NCI-H2029 (cell line): ENCODE data around the gene APBA2.
"Not testable (repeated sequence)": the region's sequence is repeated elsewhere in the genome, so short reads cannot be mapped to it uniquely, and the experiment has no call there.

Experiments
- DNase-seq: peaks from one replicate; lab custom pipeline; 2025; lab: John Stamatoyannopoulos, UW

APBA2 gene

DNA sequence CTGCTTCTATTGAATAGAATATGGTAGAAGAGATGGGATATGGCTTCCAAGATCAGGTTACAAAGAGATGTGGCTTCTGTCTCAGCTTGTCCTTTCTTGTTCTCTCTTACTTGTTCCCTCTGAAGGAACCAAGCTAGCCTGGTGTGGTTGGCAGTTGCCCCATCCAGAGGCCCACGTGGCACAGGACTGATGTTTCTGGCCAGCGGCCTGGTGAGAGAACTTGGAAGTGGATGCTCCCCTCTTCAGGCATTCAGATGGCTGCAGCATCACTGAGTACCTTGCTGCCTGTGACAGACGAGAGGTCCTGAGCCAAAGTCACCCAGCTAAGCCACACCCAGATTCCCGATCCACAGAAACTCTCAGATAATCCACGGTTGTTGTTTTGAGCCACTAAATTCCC is 200.2 kb downstream of the APBA2 start:
- DNase-seq, result no peak

DNA sequence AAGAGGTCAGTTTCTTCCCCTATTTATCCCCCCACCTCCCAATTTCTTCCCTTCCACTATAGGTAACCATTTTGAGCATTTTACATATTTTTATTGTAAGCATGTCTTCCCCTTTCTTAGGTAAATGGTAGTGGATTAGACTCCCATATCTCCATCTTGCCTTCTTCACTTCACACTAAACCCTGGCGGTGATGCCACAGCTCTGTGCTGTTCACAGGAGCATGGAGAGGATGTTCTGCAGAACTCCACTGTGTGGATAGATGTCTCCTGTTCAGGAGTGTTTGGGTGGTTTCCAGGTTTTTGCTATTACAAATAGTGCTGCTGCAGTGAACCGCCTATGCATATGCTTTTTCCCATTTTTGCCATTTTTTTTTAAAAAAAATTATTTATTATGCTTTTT is 201.1 kb downstream of the APBA2 start:
- no peak for DNase-seq

DNA sequence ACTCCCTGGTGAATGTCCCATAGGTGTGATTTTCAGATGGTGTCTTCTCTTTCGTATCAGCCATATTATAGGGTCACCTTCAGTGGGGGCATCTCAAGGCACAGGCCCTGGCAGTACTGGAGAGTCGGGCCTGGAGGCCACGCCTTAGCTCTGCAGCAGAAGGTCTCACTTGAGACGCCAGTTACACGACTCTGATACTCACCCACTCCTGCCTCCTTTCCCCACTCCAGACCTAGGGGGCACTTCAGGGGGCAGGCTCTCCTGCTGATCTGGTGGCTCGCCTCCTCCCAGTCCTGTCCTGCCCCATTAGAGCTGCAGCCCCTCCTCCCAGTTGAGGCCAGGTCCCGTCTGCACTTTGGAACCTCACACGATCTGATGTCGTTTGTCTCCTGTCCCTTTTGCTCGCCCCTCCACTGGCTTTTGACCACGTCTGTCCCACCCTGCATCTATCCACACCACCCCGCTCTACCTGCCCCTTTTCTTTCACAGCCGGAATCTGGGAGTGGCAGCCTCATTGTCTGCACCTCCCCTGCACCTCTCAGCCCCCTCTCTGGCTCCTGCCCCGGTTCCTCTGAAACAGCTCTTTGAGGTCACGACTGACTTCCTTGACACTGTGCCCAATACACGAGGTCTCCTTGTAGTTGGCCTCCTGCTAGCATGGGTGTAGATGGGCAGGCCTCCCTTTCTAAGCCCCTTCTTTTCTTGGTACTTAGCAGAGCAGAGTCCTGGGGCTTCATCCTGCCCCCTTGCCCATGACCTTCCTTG is 201.9 kb downstream of the APBA2 start:
- no peak for DNase-seq

DNA sequence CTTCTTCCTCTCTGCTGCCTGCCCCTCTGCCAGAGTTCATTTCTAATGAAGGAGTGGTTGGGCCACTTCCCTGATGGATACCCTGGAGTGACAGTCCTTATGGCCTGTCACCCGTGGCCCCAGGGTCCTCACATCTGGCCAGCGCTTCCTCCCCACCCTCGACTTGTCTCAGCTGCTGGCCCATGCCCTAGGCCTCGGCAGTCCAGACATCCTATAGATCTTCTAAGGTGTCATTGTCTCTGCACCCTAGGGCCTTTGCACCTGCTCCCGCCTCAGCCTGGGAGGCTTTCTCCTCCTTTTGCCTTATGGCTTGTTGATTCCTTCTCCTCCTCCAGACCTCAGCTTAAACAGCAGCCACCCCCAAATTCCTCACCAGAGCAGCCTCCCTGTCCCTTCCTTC is 202.9 kb downstream of the APBA2 start:
- no peak for DNase-seq

DNA sequence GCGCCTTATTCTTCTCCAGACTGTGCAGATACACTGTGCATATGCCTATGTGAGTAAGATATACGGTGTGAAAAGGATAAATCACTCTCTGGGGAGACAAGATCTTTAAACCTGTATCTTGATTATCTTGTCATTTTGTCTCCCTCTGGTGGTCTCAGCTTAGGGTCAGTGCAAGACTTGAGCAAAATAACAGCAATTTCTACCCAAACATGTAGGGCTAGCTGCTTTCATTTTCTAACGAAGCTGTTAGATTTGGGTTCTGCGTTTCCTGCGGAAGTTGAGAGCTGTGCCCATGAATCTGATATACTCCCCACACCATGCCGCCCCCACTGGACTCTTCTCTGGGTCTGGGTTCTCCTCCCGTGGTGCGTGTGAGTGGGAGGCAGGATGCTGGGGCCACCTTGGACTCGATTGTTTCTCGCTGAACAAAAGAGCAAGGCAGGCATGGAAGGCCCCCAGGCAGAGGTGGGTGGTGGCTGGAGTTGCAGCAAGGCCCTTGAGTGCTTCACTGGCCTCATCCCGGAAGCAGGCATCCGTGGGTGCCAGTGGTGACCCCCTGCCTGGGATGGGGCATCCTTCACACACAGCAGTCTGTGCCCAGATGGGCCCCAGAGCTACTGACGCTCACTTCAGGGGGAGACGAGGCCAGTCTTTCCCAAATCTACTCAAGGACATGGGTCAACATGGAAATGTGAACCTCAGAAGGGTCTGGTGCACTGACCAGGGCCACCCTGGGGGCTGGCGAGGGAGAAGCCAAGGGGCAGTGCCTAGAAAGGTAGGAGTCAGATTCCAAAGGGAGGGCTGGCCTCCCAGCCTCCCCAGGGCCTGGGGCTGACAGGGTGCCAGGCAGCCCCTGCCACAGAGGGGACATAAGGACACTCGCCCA is 204.2 kb downstream of the APBA2 start:
- no peak for DNase-seq

DNA sequence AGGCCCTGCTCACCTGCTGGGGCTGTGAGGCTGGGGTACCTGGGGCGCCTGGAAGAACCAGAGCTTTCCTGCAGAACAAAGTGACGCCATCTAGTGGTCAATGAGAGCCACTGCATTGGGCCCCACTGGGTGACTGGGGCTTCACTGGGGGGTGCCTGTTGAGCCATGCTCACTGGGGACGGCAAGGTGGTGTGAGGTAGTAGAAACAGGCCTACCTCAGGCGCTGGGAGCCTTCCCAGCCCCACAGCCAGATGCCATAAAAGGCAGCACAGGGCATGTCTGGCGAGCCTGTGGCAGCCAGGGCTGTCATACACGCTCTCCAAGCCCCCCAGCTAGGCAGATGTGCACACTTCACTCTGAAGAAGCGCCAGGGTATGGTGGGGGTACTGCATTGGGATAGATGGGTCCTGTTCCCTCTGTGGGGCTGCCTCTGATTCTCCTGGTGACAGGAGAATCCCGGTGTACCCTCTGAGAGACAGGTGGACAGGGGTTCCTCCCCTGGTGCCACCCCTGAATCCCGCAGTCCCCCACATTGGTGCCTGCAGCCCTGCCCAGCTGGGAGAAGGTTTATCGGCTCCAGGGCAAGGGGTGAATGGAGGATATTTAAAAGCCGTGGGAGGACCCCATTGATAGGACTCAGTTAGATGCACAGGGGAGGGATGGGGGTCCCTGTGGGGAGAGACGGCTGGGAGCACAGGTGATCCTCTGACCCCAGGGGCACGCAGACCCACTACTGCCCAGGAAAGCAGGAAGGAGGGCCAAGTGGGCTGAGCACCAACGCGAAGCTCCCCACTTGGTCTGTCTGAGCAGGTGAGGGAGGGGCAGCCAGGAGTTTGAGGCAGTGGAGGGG is 205.1 kb downstream of the APBA2 start:
- no peak for DNase-seq

DNA sequence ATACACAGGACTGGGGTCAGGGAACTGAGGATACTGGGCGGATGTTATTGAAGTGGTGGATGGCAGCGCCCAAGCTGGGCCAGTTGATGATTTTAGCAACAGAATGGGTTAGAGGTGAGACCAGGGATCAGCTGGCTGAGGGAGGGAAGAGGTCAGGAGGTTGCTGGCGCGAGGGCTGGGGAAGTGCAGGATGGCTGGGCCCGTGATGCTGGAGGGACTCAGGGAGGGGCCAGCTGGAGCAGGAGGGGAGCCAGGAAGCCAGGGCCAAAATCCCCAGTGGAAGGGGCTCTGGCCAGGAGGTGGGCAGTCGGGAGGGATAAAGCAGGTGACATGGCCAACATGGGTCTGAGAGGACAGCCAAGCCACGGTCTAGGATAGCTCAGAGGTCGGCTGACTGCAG is 205.9 kb downstream of the APBA2 start:
- DNase-seq, result no peak

DNA sequence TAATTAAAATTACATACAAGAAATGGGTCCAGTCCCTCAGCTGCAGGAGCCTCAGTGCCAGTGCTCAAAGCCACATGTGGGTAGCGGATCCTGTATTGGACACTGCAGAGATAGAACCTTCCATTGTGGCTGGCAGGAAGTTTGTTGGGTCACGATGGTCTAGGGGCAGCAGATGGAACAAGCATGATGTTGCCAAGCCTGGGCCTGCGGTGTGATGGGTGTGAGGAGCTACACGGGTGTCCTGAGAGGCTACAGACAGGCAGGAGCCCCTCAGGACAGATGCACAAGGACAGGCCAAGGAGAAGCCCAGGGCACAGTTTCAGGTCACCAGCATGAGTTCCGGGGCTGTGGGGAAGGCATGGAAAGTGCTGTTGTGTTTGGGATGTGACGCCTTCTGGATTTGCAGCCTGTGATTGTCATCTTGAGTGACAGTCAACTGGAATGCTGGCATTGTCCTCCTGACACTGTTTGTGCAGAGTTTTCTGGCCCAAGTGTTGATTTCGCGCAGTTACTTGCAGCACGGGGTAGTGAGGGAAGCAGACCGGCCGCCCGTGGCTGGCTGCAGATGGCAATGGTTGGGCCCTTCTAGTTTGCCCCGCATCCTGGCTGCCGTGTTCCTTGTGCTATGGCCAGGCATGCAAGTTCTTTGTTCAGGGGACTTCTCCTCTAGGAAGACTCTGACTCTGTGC is 206.7 kb downstream of the APBA2 start:
- no peak for DNase-seq

DNA sequence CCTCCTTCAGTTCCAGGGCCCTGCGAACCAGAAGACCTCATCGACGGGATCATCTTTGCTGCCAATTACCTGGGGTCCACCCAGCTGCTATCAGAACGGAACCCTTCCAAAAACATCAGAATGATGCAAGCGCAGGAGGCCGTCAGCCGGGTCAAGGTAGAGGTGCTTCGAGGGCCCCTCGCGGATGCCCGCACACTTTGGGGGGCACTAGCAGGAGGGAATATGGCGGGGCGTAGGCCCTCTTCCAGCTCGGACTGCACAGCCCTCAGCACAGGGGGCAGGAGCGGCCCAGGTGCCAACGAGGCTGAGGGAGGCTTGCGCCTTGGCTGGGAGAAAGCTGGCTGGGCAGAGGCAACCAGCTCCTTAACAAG is 207.3 kb downstream of the APBA2 start:
- no peak for DNase-seq

DNA sequence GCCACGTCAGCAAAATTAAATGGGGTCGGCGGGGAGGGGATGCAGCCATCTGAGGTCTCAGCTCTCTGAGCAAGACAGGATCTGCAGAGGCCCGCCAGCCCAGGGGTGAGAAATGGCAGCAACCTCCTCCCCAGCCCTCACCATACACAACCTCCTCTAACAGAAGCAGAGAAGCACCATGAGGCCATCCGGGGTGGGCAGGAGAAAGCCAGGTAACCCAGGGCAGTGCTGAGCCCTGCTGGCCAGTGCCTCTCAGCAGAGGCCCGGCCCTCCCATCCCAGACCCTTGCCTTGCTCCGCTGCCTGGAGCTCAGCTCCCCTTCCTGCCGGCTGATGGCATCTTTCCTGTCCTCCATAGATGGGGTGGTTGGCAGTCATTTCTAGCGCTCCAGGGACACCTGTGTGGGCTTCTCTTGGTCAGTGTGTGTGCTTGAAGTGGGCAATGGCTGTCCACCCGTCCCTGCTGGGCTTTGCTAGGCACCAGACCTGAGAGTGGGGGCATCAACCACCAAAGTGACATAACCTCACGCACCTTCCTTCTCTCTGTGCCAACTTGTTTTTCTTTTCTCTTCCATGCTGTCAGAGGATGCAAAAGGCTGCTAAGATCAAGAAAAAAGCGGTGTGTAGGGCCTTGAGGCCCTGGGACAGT is 208.0 kb downstream of the APBA2 start:
- no peak for DNase-seq

DNA sequence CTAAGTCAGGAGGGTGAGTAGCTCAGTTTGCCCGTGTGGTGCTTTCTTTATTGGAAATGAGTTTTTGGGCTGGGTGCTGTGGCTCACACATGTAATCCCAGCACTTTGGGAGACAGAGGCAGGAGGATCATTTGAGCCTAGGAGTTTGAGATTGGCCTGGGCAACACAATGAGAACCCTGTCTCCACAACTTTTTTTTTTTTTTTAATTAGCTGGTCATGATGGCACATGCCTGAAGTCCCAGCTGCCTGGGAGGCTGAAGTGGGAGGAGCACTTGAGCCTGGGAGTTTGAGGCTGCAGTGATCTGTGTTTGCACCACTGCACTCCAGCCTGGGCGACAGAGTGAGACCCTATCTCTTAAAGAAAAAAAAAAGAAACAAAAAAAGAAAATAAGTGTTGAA is 208.9 kb downstream of the APBA2 start:
- no peak for DNase-seq

DNA sequence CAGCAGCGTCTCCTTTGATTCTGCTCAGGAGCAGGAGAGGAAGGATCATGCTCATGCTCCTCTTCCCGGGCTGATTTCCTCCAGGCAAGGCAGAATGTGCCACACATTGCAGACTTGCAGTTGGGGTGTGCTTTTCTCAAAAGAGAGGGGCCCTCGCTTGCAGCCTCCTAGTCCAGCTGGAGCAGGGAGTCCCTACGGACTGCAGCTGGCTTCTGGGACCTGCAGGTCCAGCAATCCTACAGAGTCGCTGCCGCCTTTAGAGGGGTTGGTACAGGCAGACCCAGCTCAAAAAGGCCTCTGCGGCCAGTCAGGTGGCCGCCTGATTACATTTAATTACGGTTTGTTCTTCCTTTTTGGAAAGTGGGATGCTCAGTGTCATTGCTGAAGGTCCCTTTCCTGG is 210.0 kb downstream of the APBA2 start:
- no peak for DNase-seq

DNA sequence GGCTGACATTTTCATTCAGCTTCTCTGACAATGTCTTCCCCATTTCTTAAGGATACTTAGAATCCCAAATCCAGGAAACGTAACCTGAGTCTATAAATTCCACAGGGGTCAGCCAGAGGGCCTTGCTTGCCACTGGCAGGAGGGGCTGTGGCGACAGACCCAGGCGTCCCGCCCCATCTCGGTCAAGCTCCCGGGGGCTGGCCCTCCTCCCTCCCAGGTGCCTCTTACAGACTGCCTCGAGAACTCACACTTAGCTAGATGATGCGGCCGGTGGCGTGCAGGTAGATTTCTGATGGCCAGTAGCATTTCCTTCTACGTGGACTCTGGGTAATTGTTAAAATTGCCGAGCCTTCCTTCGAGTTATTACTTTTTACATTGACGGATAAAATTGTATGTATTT is 211.4 kb downstream of the APBA2 start:
- DNase-seq, result no peak

DNA sequence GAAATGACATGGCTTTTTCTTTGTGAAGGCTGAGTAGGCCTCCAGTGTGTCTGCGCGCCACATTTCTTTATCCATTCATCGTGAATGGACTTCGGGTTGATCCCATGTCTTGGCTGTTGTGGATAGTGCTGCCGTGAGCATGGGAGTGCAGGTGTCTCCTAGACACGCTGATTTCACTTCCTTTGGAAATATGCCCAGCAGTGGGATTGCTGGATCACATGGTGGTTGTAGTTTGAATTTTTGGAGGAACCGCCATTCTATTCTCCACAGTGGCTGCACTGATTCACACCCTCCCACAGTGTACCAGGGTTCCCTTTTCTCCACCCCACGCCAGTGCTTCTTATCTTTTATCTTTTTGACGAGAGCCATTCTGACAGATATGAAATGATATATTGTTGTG is 212.2 kb downstream of the APBA2 start:
- no peak for DNase-seq

DNA sequence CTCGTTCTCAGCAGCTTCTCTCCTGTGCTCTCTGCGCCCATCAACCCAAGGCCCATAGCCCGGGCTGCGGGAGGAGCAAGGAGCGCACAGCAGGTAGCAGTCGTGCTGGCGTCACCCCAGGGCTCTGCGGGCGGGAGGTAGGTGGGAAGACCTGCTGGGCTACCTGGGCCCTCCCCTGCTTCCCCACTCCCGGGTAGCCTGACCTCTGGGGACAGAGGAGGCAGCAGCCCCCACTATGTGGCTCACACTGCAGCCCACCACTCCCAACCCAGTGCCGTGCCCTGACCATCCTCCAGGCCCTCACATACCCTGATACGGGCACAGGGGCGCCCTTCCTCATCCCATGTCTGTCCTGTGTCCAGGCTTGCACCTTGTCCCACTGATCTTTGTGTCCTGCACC is 212.9 kb downstream of the APBA2 start:
- no peak for DNase-seq

DNA sequence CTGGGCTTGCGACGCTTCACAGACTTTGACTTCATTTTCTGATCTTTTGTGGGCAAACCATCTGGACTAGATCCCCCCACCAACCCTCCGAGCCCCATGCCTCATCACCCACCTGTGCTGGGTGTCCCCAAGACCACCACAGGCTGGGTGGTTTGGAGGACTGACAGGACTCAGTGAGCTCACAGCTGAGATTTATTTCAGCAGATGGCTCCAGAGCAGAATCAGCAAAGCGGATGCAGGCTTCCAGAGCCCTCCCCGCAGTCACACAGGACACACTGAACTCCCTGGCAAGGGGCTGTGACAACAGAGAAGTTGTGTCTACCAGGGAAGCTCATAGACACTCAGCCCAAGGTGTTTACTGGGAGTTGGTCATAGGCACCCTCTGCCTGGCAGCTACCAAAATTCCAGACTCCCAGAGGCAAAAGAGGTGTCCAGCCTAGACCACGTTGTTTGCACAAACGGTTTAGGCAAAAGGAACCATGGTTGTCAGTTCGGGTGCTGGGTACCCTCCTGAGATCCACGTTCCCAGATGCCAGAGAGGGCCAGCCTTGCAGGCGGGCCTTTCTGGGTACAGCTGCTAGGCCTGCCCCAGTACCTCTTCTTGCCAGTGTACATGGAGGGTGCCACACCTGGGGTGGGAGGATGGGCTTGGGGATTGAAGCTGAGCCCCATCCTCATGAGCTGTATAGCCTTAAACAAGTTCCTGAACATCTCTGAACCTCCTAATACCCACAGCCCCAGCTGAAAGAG is 213.5 kb downstream of the APBA2 start:
- no peak for DNase-seq

DNA sequence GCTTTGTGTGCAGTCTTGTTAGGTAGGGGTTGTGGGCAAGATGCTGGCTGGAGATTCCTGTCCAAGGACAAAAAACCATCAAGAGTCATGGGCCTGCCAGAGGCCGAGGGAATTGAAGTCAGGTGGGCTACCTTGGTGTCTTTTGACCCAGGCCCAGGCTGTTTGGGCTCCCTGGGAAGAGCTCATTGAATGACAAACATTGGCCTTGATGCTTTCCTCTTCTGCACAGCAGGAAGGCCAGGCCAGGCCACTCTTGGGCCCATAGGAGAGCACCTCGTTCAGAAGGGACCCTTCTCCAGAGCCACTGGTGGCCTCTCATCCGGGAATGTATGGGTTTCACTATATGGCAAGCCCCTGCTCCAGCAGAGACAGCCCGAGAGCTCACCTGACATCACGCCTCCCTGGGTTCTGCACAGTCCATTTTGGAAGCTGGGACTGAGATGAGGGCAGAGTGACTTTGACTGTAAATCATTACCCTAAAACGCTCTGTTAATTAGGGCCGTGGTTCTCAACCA is 214.8 kb downstream of the APBA2 start:
- no peak for DNase-seq

DNA sequence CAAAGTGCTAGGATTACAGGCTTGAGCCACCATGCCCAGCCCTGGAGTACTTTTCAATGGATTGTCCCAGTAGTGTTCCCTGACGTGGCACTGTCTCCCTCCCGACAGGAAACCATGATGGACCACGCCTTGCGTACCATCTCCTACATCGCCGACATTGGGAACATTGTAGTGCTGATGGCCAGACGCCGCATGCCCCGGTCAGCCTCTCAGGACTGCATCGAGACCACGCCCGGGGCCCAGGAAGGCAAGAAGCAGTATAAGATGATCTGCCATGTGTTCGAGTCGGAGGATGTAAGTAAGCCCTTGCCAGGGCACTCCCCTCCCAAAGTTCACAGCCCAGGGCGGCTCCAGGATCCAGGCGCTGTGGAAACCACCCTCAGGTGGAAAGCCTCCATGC is 215.7 kb downstream of the APBA2 start:
- DNase-seq, result no peak

DNA sequence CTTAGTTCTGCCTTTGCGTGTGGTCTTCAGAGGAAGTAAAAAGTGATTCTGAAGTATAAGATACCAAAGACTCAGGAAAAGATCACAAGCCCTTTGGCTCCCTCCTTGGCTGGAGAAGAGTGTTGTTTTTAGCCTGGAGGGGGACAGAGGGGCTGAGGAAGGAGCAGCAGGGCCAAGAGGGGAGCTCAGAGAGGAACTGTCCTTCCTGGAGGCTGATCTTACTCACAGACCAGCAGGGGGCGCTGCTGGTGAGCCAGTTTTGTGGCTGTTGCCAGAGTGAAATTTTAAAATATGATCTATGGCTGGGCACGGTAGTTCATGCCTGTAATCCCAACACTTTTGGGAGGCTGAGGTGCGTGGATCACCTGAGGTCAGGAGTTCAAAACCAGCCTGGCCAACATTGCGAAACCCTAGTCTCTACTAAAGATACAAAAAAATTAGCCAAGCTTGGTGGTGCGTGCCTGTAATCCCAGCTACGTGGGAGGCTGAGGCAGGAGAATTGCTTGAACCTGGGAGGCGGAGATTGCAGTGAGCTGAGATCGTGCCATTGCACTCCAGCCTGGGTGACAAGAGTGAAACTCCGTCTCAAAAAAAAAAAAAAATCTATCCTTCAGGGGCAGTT is 216.5 kb downstream of the APBA2 start:
- DNase-seq, result not testable (repeated sequence)
